ENCODE measurements around the gene FAIM2. TPM values are rescaled to one million over a fixed set of nuclear protein-coding genes. Genes with fewer than 3 reads are reported as not detected.

FAIM2 gene
- total and polyA plus RNA-seq, 2 experiments from 2014 or later, result 0.61 to 2.0 TPM

DNA sequence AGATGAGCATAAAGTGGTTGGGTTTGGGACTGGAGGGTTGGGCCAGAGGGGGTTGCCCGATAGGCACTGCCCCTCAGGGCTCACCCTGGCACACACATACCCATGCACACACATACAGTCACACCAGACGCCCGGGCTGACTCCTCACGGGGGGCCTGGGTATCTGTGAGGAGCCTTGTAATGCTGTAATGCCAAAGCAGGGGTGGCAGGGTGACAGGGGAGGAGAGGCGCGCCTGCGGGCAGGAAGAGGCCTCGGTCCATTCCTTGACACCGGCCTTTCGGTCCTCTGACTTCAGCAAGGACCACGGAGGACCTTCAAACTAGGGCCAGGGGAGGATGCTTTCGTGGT lies 375 bp downstream of the FAIM2 start (continued):
- TF ChIP-seq ZNF114 (CRISPR knock-in tag; IDR thresholded peaks at IDR 0.05) (no peak), CREB1 (CRISPR knock-in tag; IDR thresholded peaks at IDR 0.05; ENCODE audit: low read depth) (no peak), ZNF331 (CRISPR knock-in tag; IDR thresholded peaks at IDR 0.05; ENCODE audit: low read depth) (no peak), POLR2AphosphoS5 (IDR thresholded peaks at IDR 0.05; ENCODE audit: low read depth) (no peak), REST (IDR thresholded peaks at IDR 0.05; ENCODE audit: unreplicated experiment) (no peak), NANOG (IDR thresholded peaks at IDR 0.05; ENCODE audit: borderline replicate concordance) (no peak), EZH2 (IDR thresholded peaks at IDR 0.05; ENCODE audit: low read depth, unreplicated experiment) (no peak), JUNB (IDR thresholded peaks at IDR 0.05; ENCODE audit: unreplicated experiment) (no peak)
- TF ChIP-seq, protein P1, sequence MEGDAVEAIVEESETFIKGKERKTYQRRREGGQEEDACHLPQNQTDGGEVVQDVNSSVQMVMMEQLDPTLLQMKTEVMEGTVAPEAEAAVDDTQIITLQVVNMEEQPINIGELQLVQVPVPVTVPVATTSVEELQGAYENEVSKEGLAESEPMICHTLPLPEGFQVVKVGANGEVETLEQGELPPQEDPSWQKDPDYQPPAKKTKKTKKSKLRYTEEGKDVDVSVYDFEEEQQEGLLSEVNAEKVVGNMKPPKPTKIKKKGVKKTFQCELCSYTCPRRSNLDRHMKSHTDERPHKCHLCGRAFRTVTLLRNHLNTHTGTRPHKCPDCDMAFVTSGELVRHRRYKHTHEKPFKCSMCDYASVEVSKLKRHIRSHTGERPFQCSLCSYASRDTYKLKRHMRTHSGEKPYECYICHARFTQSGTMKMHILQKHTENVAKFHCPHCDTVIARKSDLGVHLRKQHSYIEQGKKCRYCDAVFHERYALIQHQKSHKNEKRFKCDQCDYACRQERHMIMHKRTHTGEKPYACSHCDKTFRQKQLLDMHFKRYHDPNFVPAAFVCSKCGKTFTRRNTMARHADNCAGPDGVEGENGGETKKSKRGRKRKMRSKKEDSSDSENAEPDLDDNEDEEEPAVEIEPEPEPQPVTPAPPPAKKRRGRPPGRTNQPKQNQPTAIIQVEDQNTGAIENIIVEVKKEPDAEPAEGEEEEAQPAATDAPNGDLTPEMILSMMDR (conservative IDR thresholded peaks at IDR 0.05; ENCODE audit: low read depth in 2 of 2), result no peak
- TF ChIP-seq, protein P2, sequence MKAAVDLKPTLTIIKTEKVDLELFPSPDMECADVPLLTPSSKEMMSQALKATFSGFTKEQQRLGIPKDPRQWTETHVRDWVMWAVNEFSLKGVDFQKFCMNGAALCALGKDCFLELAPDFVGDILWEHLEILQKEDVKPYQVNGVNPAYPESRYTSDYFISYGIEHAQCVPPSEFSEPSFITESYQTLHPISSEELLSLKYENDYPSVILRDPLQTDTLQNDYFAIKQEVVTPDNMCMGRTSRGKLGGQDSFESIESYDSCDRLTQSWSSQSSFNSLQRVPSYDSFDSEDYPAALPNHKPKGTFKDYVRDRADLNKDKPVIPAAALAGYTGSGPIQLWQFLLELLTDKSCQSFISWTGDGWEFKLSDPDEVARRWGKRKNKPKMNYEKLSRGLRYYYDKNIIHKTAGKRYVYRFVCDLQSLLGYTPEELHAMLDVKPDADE (IDR thresholded peaks at IDR 0.05), result no peak

DNA sequence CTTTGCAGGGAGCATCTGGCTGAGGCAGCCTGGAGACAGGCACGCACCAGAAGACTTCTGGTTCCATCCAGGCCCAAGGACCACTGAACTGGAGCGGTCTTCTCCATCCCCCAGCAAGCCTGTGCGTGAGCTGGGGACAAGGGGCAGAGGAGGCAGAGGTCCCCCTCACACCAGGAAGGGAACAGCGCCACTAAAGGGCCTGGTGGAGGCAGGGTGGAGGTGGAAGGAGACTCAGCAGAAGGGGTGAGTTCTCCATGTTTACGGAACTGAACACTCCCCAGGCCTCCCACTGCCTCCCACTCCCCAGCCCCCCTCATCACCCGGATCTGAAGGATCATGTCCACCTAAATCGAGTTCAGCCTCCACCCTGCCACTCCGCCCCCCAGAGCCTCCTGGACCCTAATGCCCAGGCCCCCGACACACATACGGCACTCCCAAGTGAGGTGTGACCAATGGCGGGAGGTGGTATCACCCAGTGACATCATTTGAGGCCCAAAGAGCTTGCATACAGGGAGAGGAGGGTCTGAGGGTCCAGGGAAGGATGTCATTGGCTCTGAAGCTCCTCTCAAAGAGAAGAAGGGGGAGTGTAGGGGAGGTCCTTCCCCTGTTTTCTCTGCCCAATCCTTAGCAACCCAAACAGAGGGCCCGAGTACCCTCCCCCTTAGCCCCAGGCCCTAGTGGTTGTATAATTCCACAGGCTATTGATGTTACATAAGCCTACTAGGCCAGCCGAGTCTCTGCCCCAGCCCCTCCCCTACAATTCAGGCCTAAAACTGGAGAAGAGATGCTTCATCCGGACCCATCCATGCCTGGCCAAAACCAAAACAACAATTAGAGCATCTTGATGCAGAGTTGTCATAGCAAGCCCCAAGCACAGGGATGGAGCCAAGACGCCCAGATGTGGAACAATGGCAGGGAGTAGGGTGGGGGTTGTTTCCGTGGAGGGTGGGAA lies 1.0 kb downstream of the FAIM2 start:
- Histone ChIP-seq H3K36me3 (ENCODE audit: insufficient read depth) (no peaks in the 10 kb centered on the region), H3K4me3 (no peak overlapping the region), H3F3A (replicated peaks; ENCODE audit: low read depth) (no peaks in the 10 kb centered on the region), H3K27me3 (ENCODE audit: insufficient read depth) (peaks cover 19% of the 10 kb centered on the region), H2AFZ (no peak overlapping the region), H3K79me2 (replicated peaks; ENCODE audit: insufficient read depth) (no peaks in the 10 kb centered on the region), H3K4me1 (ENCODE audit: insufficient read depth) (no peaks in the 10 kb centered on the region), H4K20me1 (replicated peaks; ENCODE audit: insufficient read depth) (no peaks in the 10 kb centered on the region), H3K9me2 (ENCODE audit: insufficient read depth) (no peaks in the 10 kb centered on the region), H3K4me2 (peak overlapping the region; percentile 74; the same call in 1 of the 2 replicates), H3K27ac (ENCODE audit: low read depth) (no peak overlapping the region)
- ATAC-seq, result peak; percentile 68
- peak; percentile 59 for DNase-seq (ENCODE audit: low spot score)
- no peak for TF ChIP-seq ZNF114 (CRISPR knock-in tag; IDR thresholded peaks at IDR 0.05)
- TF ChIP-seq, protein P1 (conservative IDR thresholded peaks at IDR 0.05; ENCODE audit: low read depth in 2 of 2), result peak in 1 of 2 experiments; percentile 57; a peak in 3 of 4 replicates
- TF ChIP-seq EZH2 (IDR thresholded peaks at IDR 0.05; ENCODE audit: low read depth, unreplicated experiment), result no peak
- no peak for TF ChIP-seq REST (IDR thresholded peaks at IDR 0.05; ENCODE audit: unreplicated experiment)
- TF ChIP-seq CREB1 (CRISPR knock-in tag; IDR thresholded peaks at IDR 0.05; ENCODE audit: low read depth), result no peak
- H3K27me3 Mint-ChIP-seq (ENCODE audit: insufficient read depth, low read depth, poor library complexity), result peaks cover 18% of the 10 kb centered on the region
- peaks cover 18% of the 10 kb centered on the region for H3K4me1 Mint-ChIP-seq
- no peak overlapping the region for H3K27ac Mint-ChIP-seq
- peak overlapping the region; percentile 52; the same call in 1 of the 3 replicates for H3K4me3 Mint-ChIP-seq
- no peaks in the 10 kb centered on the region for H3K9me3 Mint-ChIP-seq
- no peaks in the 10 kb centered on the region for H3K36me3 Mint-ChIP-seq (ENCODE audit: low read depth)

Measured in GM23338 (cell line).